Brain microvascular endothelial cell (primary cell): ENCODE results near the gene ADCYAP1R1.

Source experiments
- DNase-seq: peaks from one replicate; pipeline ENCODE4 v3.0.0-alpha.2; 2020
- H3K27ac ChIP-seq: fragments of 250-450 bp; sonication (Bioruptor Pico); 2 replicates; pipeline ENCODE4 v1.5.1; 2020; ENCODE audit warnings: mild to moderate bottlenecking, moderate library complexity
- H3K27me3 ChIP-seq: fragments of 250-450 bp; sonication (Bioruptor Pico); replicated peaks from 2 replicates; pipeline ENCODE4 v1.5.1; 2020; ENCODE audit warnings: mild to moderate bottlenecking
- H3K36me3 ChIP-seq: fragments of 250-450 bp; sonication (Bioruptor Pico); replicated peaks from 2 replicates; pipeline ENCODE4 v1.5.1; 2020; ENCODE audit warnings: mild to moderate bottlenecking
- H3K4me3 ChIP-seq: 2 replicates; pipeline ENCODE4 v1.5.1; 2011; ENCODE audit warnings: low read depth, mild to moderate bottlenecking, control low read depth, low read length, moderate library complexity
- CTCF ChIP-seq: IDR thresholded peaks from 2 replicates; pipeline ENCODE4 v1.5.1; 2011; ENCODE audit warnings: low read depth, mild to moderate bottlenecking, moderate library complexity, low read length, control low read depth, inconsistent platforms; ENCODE audit errors: missing control alignments
- in situ Hi-C: cut with HindIII; loops from 2 replicates; pipeline ENCODE4 v1.10.0; 2017; ENCODE audit warnings: low sequenced_read_pairs, low pct_ligation_motif_present

Gene ADCYAP1R1

GRCh38 chr7:31094271-31094670, 42.2 kb downstream of the ADCYAP1R1 start:
- DNase-seq: no peak
- no peak for TF ChIP-seq CTCF
- in situ Hi-C loops: no loop called here
- Histone ChIP-seq H3K27ac (no peak overlapping the region), H3K4me3 (no peak overlapping the region), H3K36me3 (no peaks in the 10 kb centered on the region), H3K27me3 (no peaks in the 10 kb centered on the region)

- in situ Hi-C loops: no loop called here
- Histone ChIP-seq H3K27ac (no peak overlapping the region), H3K4me3 (no peak overlapping the region), H3K27me3 (no peaks in the 10 kb centered on the region), H3K36me3 (no peaks in the 10 kb centered on the region)
- no peak for TF ChIP-seq CTCF
- DNase-seq: no peak
Observed at GRCh38 chr7:31095286-31096197, 43.4 kb downstream of the ADCYAP1R1 start.

- in situ Hi-C loops: no loop called here
Observed at GRCh38 chr7:31096198-31096876, 44.2 kb downstream of the ADCYAP1R1 start.

GRCh38 chr7:31096877-31097258, 44.8 kb downstream of the ADCYAP1R1 start:
- TF ChIP-seq CTCF: no peak
- DNase-seq: no peak
- Histone ChIP-seq H3K27me3 (no peaks in the 10 kb centered on the region), H3K36me3 (no peaks in the 10 kb centered on the region), H3K4me3 (no peak overlapping the region), H3K27ac (no peak overlapping the region)
- in situ Hi-C loops: no loop called here

More at GRCh38 chr7:31096198-31096876, 44.2 kb downstream of the ADCYAP1R1 start:
- no peak overlapping the region for H3K27ac ChIP-seq
- H3K4me3 ChIP-seq: no peak overlapping the region
- TF ChIP-seq CTCF: no peak
- DNase-seq: no peak
- no peaks in the 10 kb centered on the region for H3K27me3 ChIP-seq
- H3K36me3 ChIP-seq: no peaks in the 10 kb centered on the region

GRCh38 chr7:31098642-31099360, 46.7 kb downstream of the ADCYAP1R1 start:
- no peaks in the 10 kb centered on the region for H3K36me3 ChIP-seq
- H3K4me3 ChIP-seq: no peak overlapping the region
- no peak for TF ChIP-seq CTCF
- no peak for DNase-seq
- in situ Hi-C loops: no loop called here
- H3K27ac ChIP-seq: no peak overlapping the region
- H3K27me3 ChIP-seq: no peaks in the 10 kb centered on the region
